ENCODE results near the gene KRTAP2-3.

GRCh38 chr17:41054025-41054424 is 5.9 kb downstream of the KRTAP2-3 start:
- TF ChIP-seq POLR2A (IDR thresholded peaks at IDR 0.05; ENCODE audit: low read depth, low read length), result no peak
- TF ChIP-seq POLR2AphosphoS5 (IDR thresholded peaks at IDR 0.05; ENCODE audit: low read depth, low read length), result no peak

All from GM12891 (cell line).